Activated naive CD8-positive, alpha-beta T cell treated with anti-CD3 and anti-CD28 coated beads, Interleukin-2, amount 50 U/mL, for 16 hours (primary cell): ENCODE measurements around the gene PIK3R6.

Source experiments
- DNase-seq: peaks from one replicate; pipeline ENCODE4 v3.0.0-alpha.2; 2020; ENCODE audit warnings: low read depth, low spot score

Gene PIK3R6

DNA sequence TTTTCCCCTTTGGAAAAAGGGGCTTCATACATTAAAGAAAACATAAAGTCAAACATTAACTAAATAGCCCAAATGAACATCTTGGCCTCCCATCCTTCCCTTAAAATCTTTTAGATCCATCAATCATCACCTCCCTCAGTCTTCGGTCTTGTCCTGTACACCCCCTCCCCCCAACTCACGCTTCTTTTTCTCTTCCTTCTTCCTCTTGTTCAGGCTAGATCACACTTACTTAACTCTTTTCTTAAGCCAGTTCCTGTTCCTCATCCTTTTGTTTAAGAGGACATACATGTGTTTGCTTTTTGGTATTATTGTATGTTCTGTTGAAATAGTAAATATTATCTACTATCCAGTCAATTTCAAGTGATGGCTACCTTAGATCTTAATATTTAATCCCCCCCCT is 73.8 kb downstream of the PIK3R6 start:
- DNase-seq, result no peak

DNA sequence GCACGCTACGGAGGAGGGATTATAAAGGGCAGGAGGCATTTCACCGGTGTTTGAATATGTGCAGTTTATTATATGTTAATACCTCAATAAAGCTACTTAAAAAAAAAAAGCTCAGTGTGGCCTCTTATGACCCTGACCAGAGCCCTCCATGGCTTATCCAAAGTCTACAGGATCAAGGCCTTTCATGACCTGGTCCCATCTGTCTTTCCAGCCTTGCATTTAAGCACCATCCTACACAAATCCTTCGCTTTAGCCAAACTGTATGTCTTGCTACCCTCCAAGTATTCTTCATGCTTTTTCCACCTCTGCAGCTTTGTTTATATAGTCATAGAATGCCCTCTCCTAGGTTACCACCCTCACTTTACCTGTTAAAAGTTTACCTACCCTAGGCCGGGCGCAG is 74.8 kb downstream of the PIK3R6 start:
- no peak for DNase-seq

DNA sequence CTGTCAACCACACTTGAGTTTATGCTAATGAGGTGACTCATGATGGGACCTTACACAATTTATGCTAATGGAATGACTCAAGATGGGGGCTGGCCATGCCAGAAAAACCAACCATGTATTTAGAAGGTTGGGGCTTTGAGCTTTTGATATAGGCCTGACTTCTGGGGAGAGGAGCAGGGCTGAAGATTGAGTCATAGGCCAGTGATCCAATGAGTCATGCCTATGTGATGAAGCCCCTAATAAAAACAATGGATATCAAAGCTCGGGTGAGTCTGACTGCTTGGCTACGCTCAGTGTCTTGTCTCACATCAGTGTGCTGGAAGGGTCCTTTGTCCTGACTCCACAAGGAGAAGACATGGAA is 75.6 kb downstream of the PIK3R6 start:
- no peak for DNase-seq

DNA sequence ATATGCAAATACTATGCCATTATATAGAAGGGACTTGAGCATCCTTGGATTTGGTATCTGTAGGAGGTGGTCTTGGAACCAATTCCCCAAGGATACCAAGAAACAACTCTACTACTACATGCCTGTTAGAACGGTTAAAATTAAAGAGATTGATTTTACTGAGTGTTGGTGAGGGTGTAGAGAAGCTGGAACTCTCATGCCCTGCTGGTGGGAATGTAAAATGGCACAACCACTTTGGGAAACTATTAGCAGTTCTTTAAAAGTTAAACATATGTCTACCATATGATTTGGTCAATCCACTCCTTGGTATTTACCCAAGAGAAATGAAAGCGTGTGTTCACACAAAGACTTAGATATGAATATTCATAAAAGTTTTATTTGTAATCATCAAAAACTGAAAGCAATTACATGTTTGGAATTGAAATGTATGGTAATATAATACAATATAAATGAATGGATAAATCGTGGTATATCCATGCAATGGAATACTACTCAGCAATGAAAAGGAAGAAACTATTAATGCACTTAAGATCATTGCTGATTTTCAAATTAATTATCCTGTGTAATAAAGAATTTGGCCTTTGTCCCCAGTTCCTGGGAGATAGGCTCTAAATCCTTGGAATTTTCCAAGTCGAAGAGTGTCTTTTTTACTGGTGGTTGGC is 76.1 kb downstream of the PIK3R6 start:
- DNase-seq, result no peak

DNA sequence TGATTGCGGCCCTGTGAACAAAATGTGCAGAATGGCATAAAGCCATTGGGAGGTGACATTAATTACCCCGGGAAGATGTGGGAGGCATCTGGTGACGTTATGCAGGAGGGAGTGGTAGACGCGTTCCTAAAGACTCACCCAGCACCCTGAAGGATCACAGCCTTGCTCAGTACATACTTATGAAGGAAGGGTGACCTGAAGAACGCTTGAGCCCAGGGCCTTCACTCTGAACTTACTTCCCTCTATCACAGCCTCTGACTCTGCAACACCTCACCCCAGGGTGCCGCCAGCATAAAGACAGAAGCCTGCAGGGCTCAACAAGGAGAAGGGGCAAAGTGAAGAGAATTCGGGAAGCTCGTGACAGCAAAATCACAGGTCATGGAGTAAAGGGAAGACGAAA is 77.7 kb downstream of the PIK3R6 start:
- DNase-seq, result no peak

DNA sequence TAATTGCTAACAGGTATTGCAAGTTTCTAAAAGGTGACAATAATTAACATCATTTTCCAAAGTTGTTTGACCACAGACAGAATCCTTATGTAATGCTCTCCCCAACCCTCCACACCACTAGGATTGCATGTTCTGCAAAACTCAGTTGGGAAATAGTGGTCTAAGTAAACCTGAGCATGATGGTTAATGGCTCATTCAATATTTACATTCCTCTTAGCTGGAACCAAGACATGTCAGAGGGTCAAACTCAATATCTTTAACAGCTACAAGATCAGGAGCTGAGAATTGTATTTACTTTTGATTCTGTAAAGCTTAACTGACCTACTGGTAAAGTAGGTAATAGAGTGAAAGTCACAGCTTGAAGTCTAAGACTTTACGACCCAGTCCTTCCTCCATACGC is 78.5 kb downstream of the PIK3R6 start:
- no peak for DNase-seq

DNA sequence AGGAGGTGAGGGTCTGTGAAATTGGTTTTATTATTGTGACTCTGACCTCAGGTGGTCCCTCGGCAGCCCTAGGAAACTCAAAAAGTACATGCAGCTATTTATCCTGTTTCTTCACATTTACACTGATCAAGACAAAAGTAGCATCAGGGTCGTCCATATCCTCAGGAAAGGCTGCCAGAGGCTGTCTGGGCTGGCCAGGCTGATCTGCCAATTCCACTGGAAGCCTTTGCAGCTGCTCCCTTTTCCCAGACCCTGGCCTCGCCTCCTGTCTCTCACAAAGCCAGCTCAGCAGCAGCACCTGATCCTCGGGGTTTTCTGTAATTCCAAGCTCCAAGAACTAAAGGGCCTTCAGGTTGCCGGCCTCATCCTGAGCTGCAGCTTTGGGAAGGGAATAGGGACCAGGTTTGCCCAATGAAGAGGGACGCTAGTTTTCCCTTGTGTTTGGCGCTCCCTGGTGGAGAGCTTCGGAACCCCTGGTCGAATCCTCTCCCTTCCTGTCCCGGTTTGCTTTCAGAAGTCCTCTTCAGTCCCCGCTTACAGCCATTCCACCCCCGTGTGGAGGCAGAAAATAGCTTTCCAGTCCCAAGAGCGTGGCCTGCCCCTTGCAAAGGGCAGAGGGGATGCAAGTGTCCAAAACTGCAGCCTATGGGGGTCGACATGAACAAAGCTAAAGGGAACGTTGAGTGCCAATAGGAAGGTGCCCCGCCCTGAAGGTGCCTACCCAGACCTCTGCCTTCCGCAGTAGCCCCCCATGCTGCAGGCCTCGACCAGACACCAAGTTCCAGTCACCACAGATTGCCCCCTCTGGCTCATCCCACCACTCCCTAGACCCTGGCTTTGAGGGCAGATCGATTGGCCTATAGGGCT is 81.7 kb downstream of the PIK3R6 start:
- peak; percentile 17 for DNase-seq

DNA sequence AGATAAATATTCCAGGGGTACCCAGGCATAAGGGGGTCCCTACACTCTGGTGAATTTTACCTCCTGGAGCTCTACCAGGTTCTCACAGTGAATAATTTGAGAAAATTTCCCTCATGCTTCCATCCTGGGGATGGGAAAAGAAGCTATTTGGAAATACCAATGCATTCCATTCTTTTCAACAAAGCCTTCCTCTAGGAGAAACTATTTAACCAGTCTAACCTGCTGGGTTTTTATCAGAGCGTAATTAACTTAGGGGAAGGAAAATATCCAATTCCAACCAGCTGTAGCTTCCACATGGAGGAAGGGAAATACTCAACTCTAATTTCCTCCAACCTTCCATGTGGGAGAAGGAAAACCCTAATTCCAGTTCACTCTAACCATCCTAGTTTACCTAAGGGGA is 85.3 kb downstream of the PIK3R6 start:
- DNase-seq, result no peak

DNA sequence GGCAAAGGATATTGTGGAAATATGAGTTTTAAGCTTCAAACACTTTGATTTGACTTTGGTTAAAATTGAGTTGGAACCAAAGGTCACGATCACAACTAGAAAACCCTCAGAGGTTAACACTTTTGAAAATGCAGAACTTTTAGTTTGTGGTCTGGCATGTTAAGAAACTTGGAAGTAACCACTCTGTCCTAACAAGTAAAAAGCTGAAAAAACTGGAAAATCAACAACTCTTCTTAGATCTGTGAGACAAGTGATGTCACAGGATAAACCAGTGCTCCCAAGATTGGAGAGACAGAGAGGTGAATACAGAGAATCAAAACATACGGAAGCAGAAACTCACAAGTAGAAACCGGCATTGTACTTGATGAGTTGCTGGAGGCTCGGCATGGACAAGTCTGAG is 85.7 kb downstream of the PIK3R6 start:
- no peak for DNase-seq

DNA sequence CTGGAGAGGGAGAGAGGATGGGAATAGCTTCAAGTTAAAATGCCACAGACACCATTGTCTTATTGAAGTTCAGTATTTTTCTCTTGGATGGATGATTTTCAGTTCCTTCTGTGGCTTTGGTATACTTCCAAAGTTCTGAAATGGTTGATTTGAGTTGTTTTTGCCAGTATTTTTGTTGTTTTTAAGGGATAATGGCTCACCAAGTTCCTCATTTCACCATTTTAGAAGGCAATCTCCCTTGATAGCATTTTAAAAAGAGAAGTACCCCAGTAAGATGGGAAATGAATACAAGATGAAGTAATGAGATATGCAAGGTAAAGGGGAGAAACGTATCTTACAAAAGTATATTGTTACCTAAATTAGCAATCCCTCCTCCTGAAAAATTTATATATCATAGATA is 90.6 kb downstream of the PIK3R6 start:
- DNase-seq, result no peak

DNA sequence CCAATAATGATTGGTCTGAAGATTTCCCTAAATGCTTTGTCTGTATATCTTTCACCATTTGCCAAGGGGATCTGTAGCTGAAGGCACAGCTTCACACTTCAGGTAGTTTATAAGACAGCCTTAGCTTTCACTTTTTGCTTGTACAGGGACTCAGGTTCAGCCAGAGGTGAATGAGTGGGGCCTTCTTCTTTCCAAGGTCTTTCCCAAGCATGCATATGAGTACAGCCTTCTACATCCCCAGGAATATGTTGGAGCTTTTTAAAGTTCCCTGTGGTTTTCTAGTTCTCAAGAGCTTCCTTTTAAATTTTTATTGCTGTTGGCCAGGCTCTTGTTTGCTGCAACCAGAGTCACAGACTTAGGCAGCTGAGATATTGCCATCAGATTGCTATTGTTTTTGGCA is 91.2 kb downstream of the PIK3R6 start:
- DNase-seq, result no peak

DNA sequence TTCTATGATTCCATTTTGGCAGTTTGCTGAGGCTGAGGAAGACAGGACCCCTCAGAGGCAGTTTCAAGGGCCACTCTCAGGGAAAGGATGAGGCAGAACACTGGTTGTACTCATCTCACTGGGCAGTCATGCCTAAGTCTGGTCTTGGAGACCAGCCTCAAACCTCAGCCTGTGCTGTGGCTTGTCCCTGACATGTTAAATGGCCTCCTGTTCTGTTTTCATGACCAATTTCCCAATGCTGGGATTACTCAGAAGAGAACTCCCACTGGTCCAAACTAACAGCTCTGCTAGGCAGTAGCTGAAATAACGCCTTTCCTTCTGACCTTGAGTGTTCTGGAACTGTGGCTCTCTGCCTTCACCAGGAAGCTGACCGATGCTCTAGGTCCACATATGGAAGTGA is 100.7 kb downstream of the PIK3R6 start:
- DNase-seq, result no peak

DNA sequence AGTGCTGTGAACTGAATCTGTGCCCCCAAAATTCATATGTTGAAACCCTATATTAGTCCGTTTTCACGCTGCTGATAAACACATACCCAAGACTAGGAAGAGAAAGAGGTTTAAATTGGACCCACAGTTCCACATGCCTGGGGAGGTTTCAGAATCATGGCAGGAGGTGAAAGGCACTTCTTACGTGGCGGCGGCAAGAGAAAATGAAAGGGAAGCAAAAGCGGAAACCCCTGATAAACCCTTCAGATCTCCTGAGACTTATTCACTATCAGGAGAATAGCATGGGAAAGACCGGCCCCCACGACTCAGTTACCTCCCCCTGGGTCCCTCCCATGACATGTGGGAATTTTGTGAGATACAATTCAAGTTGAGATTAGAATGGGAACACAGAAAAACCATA is 105.5 kb downstream of the PIK3R6 start:
- no peak for DNase-seq

DNA sequence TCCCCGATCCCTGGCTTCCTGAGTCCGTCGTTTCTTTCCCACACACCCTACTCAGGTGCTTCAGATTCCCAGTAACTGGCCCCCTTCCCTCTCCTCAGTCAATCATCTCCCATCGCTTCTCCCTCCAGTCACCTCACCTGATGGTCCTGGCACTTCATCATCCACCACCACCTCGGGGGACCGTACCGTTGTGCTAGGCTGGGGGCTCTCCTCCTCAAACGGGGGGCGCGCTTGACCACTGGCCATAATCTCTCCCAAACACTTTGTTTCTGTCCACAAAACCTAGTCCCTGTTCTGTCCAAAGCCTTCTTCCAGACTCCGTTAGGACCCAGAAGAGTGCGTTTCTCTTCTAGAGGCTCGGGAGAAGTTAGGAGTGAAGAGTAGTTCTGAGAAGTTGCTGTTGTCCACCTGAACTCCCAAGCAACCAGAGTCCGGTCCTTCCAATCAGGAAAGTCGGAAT is 109.3 kb downstream of the PIK3R6 start, which contains the start of gene SPDYE4:
Gene SPDYE4 (minus strand): TSS at position 410 of the 460 bp plus-strand sequence. CDS start 164 bp downstream, at position 246.
- DNase-seq, result no peak

DNA sequence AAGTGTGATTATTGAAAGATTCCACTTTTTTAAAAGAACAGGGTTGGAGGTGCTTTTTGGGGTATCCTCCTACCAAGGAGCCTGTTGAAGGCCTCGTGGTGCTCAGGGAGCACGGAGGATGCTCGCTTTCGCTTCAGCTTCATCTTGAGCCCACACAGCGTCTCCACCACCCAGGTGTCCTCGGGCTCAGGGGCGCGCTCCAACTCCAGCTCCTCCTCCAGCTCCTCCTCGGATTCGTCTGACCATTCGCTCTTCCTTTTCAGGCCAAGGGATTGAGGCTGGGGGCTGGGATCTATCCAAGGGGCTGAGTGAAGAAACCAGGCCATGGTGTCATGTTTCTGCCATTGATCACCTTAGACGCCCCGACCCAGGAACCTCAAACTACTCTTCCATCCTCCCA is 110.3 kb downstream of the PIK3R6 start:
- DNase-seq, result no peak

DNA sequence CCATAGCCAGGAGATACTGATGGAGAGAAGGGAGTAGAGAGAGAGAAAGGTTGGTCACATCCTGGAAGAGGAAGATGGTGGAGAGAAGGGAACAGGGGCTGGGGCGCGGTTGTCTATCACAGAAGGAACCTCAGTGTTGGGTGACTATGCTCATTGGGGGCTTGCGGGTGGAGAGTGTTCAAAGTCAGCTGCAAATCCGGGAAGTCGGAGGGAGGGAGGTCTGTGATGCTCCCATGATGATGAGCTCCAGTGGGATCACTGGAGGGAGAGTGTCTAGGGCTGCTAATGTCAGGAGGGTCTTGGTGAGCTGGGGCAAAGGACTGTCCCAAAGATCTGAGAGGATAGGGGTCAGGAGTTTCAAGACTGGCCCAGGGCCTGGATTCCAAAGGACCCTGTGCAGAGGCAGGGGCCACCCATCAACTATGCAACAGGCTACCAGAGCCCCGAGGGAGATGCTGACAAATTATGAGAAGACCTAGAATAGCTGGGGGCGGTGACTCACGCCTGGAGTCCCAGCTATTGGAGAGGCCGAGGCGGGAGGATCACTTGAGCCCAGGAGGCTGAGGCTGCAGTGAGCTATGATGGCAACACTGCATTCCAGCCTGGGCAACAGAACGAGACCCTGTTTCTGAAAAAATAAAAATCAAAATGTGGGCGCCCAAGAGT is 111.8 kb downstream of the PIK3R6 start:
- no peak for DNase-seq

DNA sequence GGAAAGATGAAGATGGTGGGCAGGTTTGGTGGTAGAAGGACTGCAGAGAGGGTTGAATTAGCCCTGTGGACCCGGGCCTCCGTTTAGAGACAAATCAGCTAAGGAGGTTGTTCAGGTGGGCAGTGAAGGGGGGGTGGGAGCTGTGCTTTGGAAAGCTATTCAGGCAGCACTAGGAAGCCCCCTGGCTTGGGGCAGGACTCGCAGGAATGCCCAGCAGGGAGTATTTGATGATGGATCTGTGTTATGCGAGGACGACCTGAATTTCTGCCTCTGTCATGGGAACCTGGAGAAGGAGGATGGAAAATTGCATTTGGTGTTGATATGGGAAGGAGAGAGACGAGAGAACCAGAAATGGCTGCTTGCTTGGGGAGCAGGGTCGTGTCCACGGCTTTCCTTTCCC is 112.6 kb downstream of the PIK3R6 start:
- no peak for DNase-seq

DNA sequence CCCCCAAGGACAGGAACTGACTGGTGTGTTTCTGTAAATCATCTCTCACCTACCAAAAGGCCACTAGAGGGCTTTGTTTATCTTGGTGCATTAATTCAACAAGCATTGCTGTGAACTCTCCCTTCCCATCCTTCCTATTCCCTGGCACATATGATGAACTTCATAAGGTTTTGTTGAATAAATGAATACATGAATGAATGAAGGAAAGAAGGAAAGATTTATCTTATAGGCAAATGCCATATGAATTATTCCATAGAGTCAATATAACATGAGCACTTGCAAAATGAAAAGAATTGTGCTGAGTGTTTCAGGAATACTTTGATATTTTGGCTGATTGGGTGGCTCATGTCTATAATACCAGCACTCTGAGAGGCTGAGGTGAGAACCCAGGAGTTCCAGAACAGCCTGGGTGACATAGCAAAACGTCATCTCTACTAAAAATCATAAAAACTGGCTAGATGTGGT is 113.5 kb downstream of the PIK3R6 start:
- DNase-seq, result no peak

DNA sequence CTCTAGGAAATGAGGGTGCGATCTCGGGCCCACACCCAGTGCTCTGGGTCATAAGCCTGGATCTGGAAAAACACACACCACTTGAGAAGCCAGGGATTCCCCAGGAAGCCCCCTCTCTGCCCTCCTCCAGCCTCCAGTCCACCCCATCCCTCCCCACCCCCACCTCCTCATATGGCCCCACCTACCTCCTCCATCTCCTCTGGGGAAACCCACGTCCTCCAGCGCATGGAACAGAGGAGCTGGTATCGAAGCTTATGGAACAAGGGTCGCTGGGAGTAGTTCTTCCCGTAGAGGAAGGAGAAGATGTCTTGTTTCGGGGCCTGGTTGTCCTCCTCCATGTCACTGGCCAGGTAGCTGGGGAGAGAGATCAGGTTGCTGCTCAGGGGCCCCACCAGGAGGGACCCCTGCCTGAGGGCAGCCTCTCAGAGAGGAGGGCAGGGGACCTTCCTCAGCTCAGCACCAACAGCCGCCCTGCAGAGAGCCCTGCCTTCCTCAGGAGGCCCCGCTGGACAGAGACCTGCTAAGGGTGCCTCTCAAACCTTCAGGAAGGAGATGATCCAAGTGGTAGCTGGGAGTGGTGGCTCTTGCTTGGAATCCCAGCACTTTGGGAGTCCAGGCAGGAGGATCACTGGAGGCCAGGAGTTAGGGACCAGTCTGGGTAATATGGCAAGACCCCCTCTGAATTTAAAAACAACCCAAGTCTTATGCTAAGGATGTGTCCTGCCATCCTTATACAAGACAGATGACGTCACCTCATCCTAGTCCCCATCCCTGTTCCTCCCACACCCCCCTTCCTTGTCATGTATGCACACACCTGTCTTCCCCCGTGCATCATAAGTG is 114.1 kb downstream of the PIK3R6 start:
- no peak for DNase-seq
